Cardiac muscle cell (in vitro differentiated cells and primary cell): ENCODE measurements around the gene FTO. TPM values are rescaled to one million over a fixed set of nuclear protein-coding genes. Genes with fewer than 3 reads are reported as not detected.
"Not testable (repeated sequence)": the region's sequence is repeated elsewhere in the genome, so short reads cannot be mapped to it uniquely, and the experiment has no call there.

Experiments used
- DNase-seq, 2 donors: peaks; one replicate each; pipeline versions ENCODE4 v3.0.0 to v3.0.0-alpha.2; 2010 to 2017; ENCODE audit warnings: low read depth in 1 of 2, low spot score in 1 of 2
- H3K27ac ChIP-seq: fragments of 200-600 bp; sonication (generic); 2 replicates; pipeline ENCODE4 v1.5.1; 2016
- H3K27me3 ChIP-seq: fragments of 200-600 bp; sonication (generic); 2 replicates; pipeline ENCODE4 v1.6.0; 2016; ENCODE audit warnings: control low read depth
- H3K36me3 ChIP-seq: fragments of 200-600 bp; sonication (generic); 2 replicates; pipeline ENCODE4 v1.5.1; 2016; ENCODE audit warnings: control low read depth
- H3K4me1 ChIP-seq: fragments of 200-600 bp; sonication (generic); 2 replicates; pipeline ENCODE4 v1.8.1; 2017; ENCODE audit warnings: low read depth, mild to moderate bottlenecking, mixed run types
- H3K4me3 ChIP-seq: fragments of 200-600 bp; sonication (generic); 2 replicates; pipeline ENCODE4 v1.5.1; 2016; ENCODE audit warnings: mild to moderate bottlenecking
- H3K9me3 ChIP-seq: fragments of 200-600 bp; sonication (generic); 2 replicates; pipeline ENCODE4 v1.5.1; 2017; ENCODE audit warnings: low read depth, mild to moderate bottlenecking, control low read depth
- polyA plus RNA-seq: library from polyadenylated mRNA; unstranded; fragments of >200 nt; fragmentation: Nextera tagmentation; extraction: Ambion mirVana; gene quantifications from 2 replicates; pipeline ENCODE4 v1.2.1, GENCODE V29; 2016
- total RNA-seq: library from RNA; depleted of rRNA; stranded (reverse); fragments of >200 nt; gene quantifications from 2 replicates; pipeline ENCODE4 v1.2.3, GENCODE V29; 2016
- TF ChIP-seq, protein P1 (sequence below): IDR thresholded peaks from 2 replicates; pipeline ENCODE4 v1.5.1; 2012; ENCODE audit warnings: low read depth, mild to moderate bottlenecking, low read length

Gene FTO
- total and polyA plus RNA-seq, 2 experiments from 2014 or later = 77.7 to 93.8 TPM

DNA sequence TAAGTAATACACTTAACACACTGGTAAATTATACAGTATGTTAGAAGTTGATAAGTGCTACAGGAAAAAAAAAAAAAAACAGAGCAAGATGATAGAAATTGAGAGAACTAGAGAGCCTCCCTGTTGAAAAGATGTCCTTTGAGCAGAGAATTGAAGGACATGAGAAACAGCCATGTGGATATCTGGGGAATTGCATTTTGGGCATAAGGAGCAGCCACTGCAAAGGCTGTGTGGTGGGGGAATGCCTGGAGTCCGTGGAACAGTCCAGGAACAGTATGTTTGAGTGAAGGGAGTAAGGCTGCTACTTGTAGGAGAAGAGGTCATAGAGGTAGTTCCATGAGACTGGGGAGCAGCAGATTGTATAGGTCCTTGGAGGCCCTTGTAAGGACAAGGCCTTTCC, 178.4 kb downstream of the FTO start:
- DNase-seq = no peak
- TF ChIP-seq, protein P1, sequence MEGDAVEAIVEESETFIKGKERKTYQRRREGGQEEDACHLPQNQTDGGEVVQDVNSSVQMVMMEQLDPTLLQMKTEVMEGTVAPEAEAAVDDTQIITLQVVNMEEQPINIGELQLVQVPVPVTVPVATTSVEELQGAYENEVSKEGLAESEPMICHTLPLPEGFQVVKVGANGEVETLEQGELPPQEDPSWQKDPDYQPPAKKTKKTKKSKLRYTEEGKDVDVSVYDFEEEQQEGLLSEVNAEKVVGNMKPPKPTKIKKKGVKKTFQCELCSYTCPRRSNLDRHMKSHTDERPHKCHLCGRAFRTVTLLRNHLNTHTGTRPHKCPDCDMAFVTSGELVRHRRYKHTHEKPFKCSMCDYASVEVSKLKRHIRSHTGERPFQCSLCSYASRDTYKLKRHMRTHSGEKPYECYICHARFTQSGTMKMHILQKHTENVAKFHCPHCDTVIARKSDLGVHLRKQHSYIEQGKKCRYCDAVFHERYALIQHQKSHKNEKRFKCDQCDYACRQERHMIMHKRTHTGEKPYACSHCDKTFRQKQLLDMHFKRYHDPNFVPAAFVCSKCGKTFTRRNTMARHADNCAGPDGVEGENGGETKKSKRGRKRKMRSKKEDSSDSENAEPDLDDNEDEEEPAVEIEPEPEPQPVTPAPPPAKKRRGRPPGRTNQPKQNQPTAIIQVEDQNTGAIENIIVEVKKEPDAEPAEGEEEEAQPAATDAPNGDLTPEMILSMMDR = no peak
- Histone ChIP-seq H3K27ac (no peak overlapping the region), H3K4me3 (no peak overlapping the region), H3K36me3 (peaks cover 4% of the 10 kb centered on the region), H3K4me1 (no peaks in the 10 kb centered on the region), H3K27me3 (no peaks in the 10 kb centered on the region), H3K9me3 (no peaks in the 10 kb centered on the region)

DNA sequence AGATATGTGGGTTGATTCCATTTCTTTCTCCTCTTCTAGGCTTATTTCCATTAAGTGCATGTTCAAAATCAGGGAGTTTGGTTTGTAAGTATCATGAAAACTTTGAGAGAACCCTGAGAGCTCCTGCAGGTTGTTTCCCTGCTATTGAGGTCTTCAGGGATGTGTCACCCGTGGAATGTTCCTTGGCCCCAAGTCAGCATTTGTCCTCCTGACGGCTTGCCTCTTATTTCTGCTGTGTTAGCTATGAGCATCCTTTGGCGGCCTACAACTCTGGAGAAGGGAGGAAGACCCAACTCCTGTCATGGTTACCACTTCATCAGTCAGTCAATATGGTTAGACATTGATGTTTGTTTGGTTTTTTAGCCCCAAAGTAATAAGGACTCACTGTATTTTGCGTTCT, 180.8 kb downstream of the FTO start:
- no peak for DNase-seq
- H3K36me3 ChIP-seq = peaks cover 4% of the 10 kb centered on the region
- H3K27ac ChIP-seq = no peak overlapping the region
- no peaks in the 10 kb centered on the region for H3K27me3 ChIP-seq
- TF ChIP-seq, protein P1 = no peak
- H3K4me3 ChIP-seq = no peak overlapping the region
- H3K9me3 ChIP-seq = no peaks in the 10 kb centered on the region
- H3K4me1 ChIP-seq = no peaks in the 10 kb centered on the region

DNA sequence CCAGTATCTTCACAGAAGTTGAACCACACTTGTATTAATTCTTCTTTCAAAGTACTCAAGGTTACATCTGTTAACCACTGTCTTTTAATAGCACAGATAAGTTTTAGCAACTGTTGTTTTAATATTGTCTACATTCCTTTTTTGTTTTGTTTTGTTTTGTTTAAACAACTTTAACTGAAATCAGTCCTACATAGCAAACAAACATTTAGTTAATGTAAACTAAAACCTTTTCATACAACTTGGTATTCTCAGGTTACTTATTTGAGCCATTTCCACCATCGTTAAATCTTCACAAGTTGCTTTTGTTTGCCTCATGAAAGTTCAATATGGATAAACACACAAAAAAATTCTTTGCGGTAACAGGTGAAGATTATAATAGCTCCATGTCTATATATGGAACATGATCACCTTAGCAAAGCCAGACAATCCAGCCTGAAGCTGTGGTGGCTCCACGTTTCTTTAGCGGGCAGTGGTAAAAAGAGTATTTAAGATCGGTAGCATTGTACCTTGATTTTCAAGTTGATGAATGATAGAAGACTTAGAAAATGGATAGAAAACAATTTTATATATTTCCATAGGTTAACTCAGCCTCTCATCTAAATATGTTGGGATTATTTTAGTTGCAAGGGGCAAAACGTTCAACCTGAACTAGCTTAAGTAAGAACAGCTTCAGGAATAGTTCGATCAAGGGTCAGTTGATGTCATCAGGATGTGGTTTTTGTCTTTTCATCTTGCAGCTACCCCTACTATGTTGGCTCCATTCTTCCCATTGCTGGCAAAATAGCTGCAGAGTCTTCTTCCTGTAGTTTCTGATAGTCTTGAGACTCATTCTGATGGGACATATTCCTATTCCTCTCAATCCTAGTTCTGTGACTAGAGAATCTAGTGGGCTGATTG, 182.8 kb downstream of the FTO start:
- Histone ChIP-seq H3K27me3 (no peaks in the 10 kb centered on the region), H3K4me3 (no peak overlapping the region), H3K27ac (no peak overlapping the region), H3K36me3 (no peaks in the 10 kb centered on the region), H3K4me1 (no peaks in the 10 kb centered on the region), H3K9me3 (no peaks in the 10 kb centered on the region)
- TF ChIP-seq, protein P1 = no peak
- DNase-seq = no peak

DNA sequence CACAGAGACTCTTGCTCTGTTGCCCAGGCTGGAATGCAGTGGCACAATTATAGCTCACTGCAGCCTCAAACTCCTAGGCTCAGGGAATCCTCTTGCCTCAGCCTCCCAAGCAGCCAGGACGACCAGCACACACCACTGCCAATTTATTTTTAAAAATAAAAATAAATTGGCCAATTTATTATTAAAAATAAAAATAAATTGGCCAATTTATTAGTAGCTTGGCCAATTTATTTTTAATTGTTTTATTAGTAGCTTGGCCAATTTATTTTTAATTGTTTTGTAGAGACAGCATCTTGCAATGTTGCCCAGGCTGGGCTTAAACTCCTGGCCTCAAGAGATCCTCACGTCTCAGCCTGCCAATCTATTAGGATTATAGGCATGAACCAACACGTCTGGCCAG, 184.3 kb downstream of the FTO start:
- Histone ChIP-seq H3K36me3 (no peaks in the 10 kb centered on the region), H3K4me3 (no peak overlapping the region), H3K4me1 (peaks cover 7% of the 10 kb centered on the region), H3K9me3 (no peaks in the 10 kb centered on the region), H3K27me3 (no peaks in the 10 kb centered on the region), H3K27ac (no peak overlapping the region)
- no peak for DNase-seq
- TF ChIP-seq, protein P1 = no peak

DNA sequence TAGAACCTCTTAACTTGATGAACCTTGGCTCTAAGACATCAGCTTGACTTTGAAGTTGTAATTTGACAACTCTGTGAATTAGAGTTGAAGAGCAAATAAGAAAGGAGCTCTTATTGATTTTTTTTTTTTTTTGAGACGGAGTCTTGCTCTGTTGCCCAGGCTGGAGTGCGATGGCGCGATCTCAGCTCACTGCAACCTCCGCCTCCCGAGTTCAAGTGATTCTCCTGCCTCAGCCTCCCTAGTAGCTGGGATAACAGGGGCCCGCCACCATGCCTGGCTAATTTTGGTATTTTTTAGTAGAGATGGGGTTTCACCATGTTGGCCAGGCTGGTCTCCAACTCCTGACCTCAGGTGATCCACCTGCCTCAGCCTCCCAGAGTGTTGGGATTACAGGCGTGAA, 186.9 kb downstream of the FTO start:
- not testable (repeated sequence) for H3K27ac ChIP-seq, H3K27me3 ChIP-seq, H3K36me3 ChIP-seq, H3K4me3 ChIP-seq, H3K9me3 ChIP-seq, DNase-seq
- peaks cover 31% of the 10 kb centered on the region for H3K4me1 ChIP-seq

DNA sequence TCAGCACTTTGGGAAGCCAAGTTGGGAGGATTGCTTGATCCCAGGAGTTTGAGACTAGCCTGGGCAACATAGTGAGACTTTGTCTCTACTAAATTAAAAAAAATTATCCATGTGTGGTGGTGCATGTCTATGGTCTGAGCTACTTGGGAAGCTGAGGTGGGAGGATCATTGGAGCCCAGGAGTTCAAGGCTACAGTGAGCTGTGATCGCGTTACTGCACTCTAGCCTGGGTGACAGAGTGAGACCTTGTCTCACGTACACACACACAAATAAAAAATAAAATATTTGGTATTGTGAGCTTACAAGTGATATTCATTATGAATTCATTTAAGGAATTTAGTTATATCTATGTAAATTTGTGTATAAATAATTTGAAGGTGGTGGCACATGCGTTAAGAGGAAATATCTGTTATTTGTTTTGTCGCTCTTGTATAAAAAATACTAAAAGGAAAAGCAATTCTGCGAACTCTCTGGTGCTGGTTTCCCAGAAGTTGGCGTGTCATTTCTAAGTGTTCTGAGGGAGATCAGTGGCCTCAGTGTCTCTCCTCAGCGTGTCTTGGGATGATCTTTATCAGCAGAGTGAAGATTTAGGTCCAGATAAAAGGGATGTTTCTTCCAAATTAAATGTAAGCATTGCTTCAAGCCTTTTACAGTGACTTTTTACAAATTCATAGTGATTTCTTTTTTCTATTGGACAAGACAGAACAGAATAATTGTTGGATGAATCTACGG, 187.6 kb downstream of the FTO start:
- Histone ChIP-seq H3K4me1 (peaks cover 33% of the 10 kb centered on the region), H3K27me3 (no peaks in the 10 kb centered on the region), H3K27ac (no peak overlapping the region), H3K9me3 (no peaks in the 10 kb centered on the region), H3K4me3 (no peak overlapping the region), H3K36me3 (no peaks in the 10 kb centered on the region)
- TF ChIP-seq, protein P1 = no peak
- no peak for DNase-seq
